ENCODE data around the gene REXO1. TPM values are rescaled to one million over a fixed set of nuclear protein-coding genes. Genes with fewer than 3 reads are reported as not detected.
"Not testable (repeated sequence)": the region's sequence is repeated elsewhere in the genome, so short reads cannot be mapped to it uniquely, and the experiment has no call there.

The REXO1 gene
- total RNA-seq, 2 experiments from 2014 or later = 53.1 to 54.2 TPM

GRCh38 chr19:1812426-1813191 is 35.7 kb downstream of the REXO1 start:
- H3K4me1 Mint-ChIP-seq = peaks cover 12% of the 10 kb centered on the region
- peak overlapping the region; percentile 86 for H3K4me3 Mint-ChIP-seq
- H3K27me3 Mint-ChIP-seq = no peaks in the 10 kb centered on the region
- H3K27ac Mint-ChIP-seq = peak overlapping the region; percentile 69
- no peaks in the 10 kb centered on the region for H3K9me3 Mint-ChIP-seq
- H3K36me3 Mint-ChIP-seq = no peaks in the 10 kb centered on the region
- peak; percentile 86 for DNase-seq

GRCh38 chr19:1811942-1812425 is 36.3 kb downstream of the REXO1 start, which contains the start of gene ATP8B3:
Gene ATP8B3 (minus strand): TSS chr19:1812276. CDS start chr19:1811736, 540 bp downstream.
- H3K4me1 Mint-ChIP-seq = peaks cover 12% of the 10 kb centered on the region
- DNase-seq = peak; percentile 64
- H3K27ac Mint-ChIP-seq = peak within 1 kb of the TSS; percentile 69
- H3K9me3 Mint-ChIP-seq = no peaks in the 10 kb centered on the region
- H3K4me3 Mint-ChIP-seq = peak within 1 kb of the TSS; percentile 86
- H3K36me3 Mint-ChIP-seq = no peaks in the 10 kb centered on the region
- H3K27me3 Mint-ChIP-seq = no peaks in the 10 kb centered on the region

- H3K27me3 Mint-ChIP-seq = no peaks in the 10 kb centered on the region
- H3K36me3 Mint-ChIP-seq = no peaks in the 10 kb centered on the region
- H3K27ac Mint-ChIP-seq = no peak overlapping the region
- peaks cover 12% of the 10 kb centered on the region for H3K4me1 Mint-ChIP-seq
- H3K9me3 Mint-ChIP-seq = no peaks in the 10 kb centered on the region
- H3K4me3 Mint-ChIP-seq = peak overlapping the region; percentile 74
- peak; percentile 44 for DNase-seq
These were observed 36.8 kb downstream of the REXO1 start for GRCh38 chr19:1811472-1811894.

GRCh38 chr19:1810439-1811160 is 37.7 kb downstream of the REXO1 start:
- H3K4me3 Mint-ChIP-seq = no peak overlapping the region
- no peaks in the 10 kb centered on the region for H3K36me3 Mint-ChIP-seq
- no peak overlapping the region for H3K27ac Mint-ChIP-seq
- H3K9me3 Mint-ChIP-seq = no peaks in the 10 kb centered on the region
- DNase-seq = no peak
- no peaks in the 10 kb centered on the region for H3K27me3 Mint-ChIP-seq
- H3K4me1 Mint-ChIP-seq = peaks cover 12% of the 10 kb centered on the region

GRCh38 chr19:1809678-1810077 is 38.6 kb downstream of the REXO1 start:
- Mint-ChIP-seq H3K27me3 (no peaks in the 10 kb centered on the region), H3K36me3 (no peaks in the 10 kb centered on the region), H3K9me3 (no peaks in the 10 kb centered on the region), H3K4me1 (peaks cover 12% of the 10 kb centered on the region), H3K27ac (no peak overlapping the region), H3K4me3 (no peak overlapping the region)
- DNase-seq = no peak

- Mint-ChIP-seq H3K9me3 (no peaks in the 10 kb centered on the region), H3K36me3 (no peaks in the 10 kb centered on the region), H3K27me3 (no peaks in the 10 kb centered on the region), H3K27ac (no peak overlapping the region), H3K4me1 (peaks cover 12% of the 10 kb centered on the region), H3K4me3 (no peak overlapping the region)
- no peak for DNase-seq
These were observed 39.9 kb downstream of the REXO1 start for GRCh38 chr19:1808395-1808731.

- no peak overlapping the region for H3K27ac Mint-ChIP-seq
- no peak for DNase-seq
- H3K27me3 Mint-ChIP-seq = no peaks in the 10 kb centered on the region
- no peak overlapping the region for H3K4me3 Mint-ChIP-seq
- no peaks in the 10 kb centered on the region for H3K9me3 Mint-ChIP-seq
- no peaks in the 10 kb centered on the region for H3K36me3 Mint-ChIP-seq
- peaks cover 9% of the 10 kb centered on the region for H3K4me1 Mint-ChIP-seq
These were observed 40.4 kb downstream of the REXO1 start for GRCh38 chr19:1807695-1808394.

- H3K4me3 Mint-ChIP-seq = no peak overlapping the region
- H3K27me3 Mint-ChIP-seq = no peaks in the 10 kb centered on the region
- DNase-seq = no peak
- H3K36me3 Mint-ChIP-seq = no peaks in the 10 kb centered on the region
- H3K27ac Mint-ChIP-seq = no peak overlapping the region
- no peaks in the 10 kb centered on the region for H3K9me3 Mint-ChIP-seq
- H3K4me1 Mint-ChIP-seq = peaks cover 3% of the 10 kb centered on the region
These were observed 41.1 kb downstream of the REXO1 start for GRCh38 chr19:1807030-1807694.

- no peaks in the 10 kb centered on the region for H3K9me3 Mint-ChIP-seq
- peaks cover 1% of the 10 kb centered on the region for H3K4me1 Mint-ChIP-seq
- no peaks in the 10 kb centered on the region for H3K36me3 Mint-ChIP-seq
- no peak for DNase-seq
- H3K4me3 Mint-ChIP-seq = no peak overlapping the region
- no peaks in the 10 kb centered on the region for H3K27me3 Mint-ChIP-seq
- no peak overlapping the region for H3K27ac Mint-ChIP-seq
These were observed 41.9 kb downstream of the REXO1 start for GRCh38 chr19:1806184-1807029.

GRCh38 chr19:1805401-1806183 is 42.7 kb downstream of the REXO1 start:
- DNase-seq = no peak
- H3K4me3 Mint-ChIP-seq = no peak overlapping the region
- no peaks in the 10 kb centered on the region for H3K4me1 Mint-ChIP-seq
- no peaks in the 10 kb centered on the region for H3K27me3 Mint-ChIP-seq
- no peak overlapping the region for H3K27ac Mint-ChIP-seq
- H3K36me3 Mint-ChIP-seq = no peaks in the 10 kb centered on the region
- no peaks in the 10 kb centered on the region for H3K9me3 Mint-ChIP-seq

- Mint-ChIP-seq H3K4me3 (no peak overlapping the region), H3K36me3 (no peaks in the 10 kb centered on the region), H3K4me1 (no peaks in the 10 kb centered on the region), H3K27ac (no peak overlapping the region), H3K9me3 (no peaks in the 10 kb centered on the region), H3K27me3 (no peaks in the 10 kb centered on the region)
- DNase-seq = no peak
These were observed 43.4 kb downstream of the REXO1 start for GRCh38 chr19:1804858-1805257.

- Mint-ChIP-seq H3K36me3 (no peaks in the 10 kb centered on the region), H3K4me1 (no peaks in the 10 kb centered on the region), H3K27me3 (peaks cover 21% of the 10 kb centered on the region), H3K9me3 (no peaks in the 10 kb centered on the region), H3K27ac (no peak overlapping the region), H3K4me3 (no peak overlapping the region)
- DNase-seq = no peak
These were observed 48.5 kb downstream of the REXO1 start for GRCh38 chr19:1799695-1800342.

- peaks cover 29% of the 10 kb centered on the region for H3K27me3 Mint-ChIP-seq
- not testable (repeated sequence) for H3K27ac Mint-ChIP-seq, H3K4me1 Mint-ChIP-seq, H3K9me3 Mint-ChIP-seq, H3K4me3 Mint-ChIP-seq, H3K36me3 Mint-ChIP-seq, DNase-seq
These were observed 51.0 kb downstream of the REXO1 start for GRCh38 chr19:1797313-1797712.
